Erythroblast (primary cell): ENCODE measurements around the gene ST8SIA5.

ENCODE experiments used
- GATA1 ChIP-seq: IDR thresholded peaks from 2 replicates; pipeline ENCODE4 v1.6.1; 2011; ENCODE audit warnings: low read depth, mild to moderate bottlenecking, control low read depth, low read length, moderate library complexity
- POLR2A ChIP-seq: IDR thresholded peaks from 2 replicates; pipeline ENCODE4 v1.6.1; 2011; ENCODE audit warnings: mild to moderate bottlenecking, low read length

DNA sequence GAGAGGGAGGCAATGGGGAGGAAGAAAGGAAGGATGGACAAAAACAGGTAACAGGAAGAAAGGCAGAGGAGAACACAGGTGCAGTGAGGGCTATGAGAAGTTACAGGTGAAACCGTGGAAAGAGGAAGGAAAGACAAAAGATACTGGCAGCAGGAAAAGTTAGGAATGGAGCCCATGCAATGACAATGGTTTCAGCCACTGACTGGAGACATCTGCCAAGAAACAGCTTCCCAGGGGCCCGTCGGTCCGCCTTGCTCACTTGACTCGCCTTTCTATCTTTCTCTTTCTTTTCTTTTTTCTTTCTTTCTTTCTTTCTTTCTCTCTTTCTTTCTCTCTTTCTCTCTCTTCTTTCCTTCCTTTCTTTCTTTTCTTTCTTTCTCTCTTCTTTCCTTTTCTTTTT lies 37.5 kb downstream of the ST8SIA5 start:
- TF ChIP-seq POLR2A = no peak
- TF ChIP-seq GATA1 = no peak
